ENCODE measurements around the gene KRI1. TPM values are rescaled to one million over a fixed set of nuclear protein-coding genes. Genes with fewer than 3 reads are reported as not detected.
A peak's percentile ranks its signal among the peaks of the same experiment; 100 is the strongest.

The KRI1 gene
- total and polyA plus RNA-seq, 10 donors, result 24.9 to 43.3 (median 31.7) TPM

- DNase-seq, result no peak
Measured at GRCh38 chr19:10508707-10509106, 57.1 kb downstream of the KRI1 start.

DNA sequence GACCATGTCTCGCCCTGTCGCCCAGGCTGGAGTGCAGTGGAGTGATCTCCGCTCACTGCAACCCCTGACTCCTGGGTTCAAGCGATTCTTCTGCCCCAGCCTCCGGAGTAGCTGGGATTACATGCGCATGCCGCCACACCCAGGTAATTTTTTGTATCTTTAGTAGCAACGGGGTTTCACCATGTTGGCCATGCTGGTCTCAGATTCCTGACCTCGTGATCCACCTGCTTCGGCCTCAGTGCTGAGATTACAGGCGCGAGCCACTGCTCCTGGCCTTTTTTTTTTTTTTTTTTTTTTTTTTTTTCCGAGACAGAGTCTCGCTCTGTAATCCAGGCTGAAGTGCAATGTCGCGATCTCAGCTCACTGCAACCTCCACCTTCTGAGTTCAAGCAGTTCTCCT is 57.8 kb downstream of the KRI1 start:
- Histone ChIP-seq H3K27ac (no peak overlapping the region), H3K36me3 (no peaks in the 10 kb centered on the region), H3K9me3 (no peaks in the 10 kb centered on the region), H3K4me1 (peaks cover 4 to 54% (median 22%) of the 10 kb centered on the region in 6 donors), H3K27me3 (replicated peaks in 1 of 7) (peaks cover 0 to 40% (median 12%) of the 10 kb centered on the region in 7 donors), H3K4me3 (no peak overlapping the region)
- DNase-seq, result no peak
- intact Hi-C loops (cut with DNase I; ENCODE audit: low total_unique reads), result no loop called here
- WGBS, 5 donors, result 91 to 96% (median 93%) methylated on average over 16 of the region's 16 CpGs
- TF ChIP-seq POLR2A (IDR thresholded peaks at IDR 0.05) (no peak), POLR2AphosphoS5 (IDR thresholded peaks at IDR 0.05) (no peak), CTCF (IDR thresholded peaks at IDR 0.05 in 8 of 11, conservative IDR thresholded peaks at IDR 0.05 in 3 of 11) (no peak)

More at GRCh38 chr19:10508707-10509106, 57.1 kb downstream of the KRI1 start:
- no peak for TF ChIP-seq POLR2A (IDR thresholded peaks at IDR 0.05)
- peak in 1 of 11 experiments; percentile 6 for TF ChIP-seq CTCF (IDR thresholded peaks at IDR 0.05 in 8 of 11, conservative IDR thresholded peaks at IDR 0.05 in 3 of 11)
- Histone ChIP-seq H3K27me3 (replicated peaks in 1 of 7) (peaks cover 0 to 47% (median 18%) of the 10 kb centered on the region in 7 donors), H3K36me3 (no peaks in the 10 kb centered on the region), H3K4me3 (no peak overlapping the region), H3K27ac (no peak overlapping the region), H3K4me1 (peaks cover 5 to 51% (median 17%) of the 10 kb centered on the region in 6 donors), H3K9me3 (no peaks in the 10 kb centered on the region)
- 58 to 68% (median 62%) methylated on average over 3 of the region's 3 CpGs for WGBS, 5 donors
- intact Hi-C loops (cut with DNase I; ENCODE audit: low total_unique reads), result no loop called here

GRCh38 chr19:10505583-10506229 is 60.1 kb downstream of the KRI1 start:
- H3K27me3 ChIP-seq (replicated peaks in 1 of 7), result peaks cover 0 to 17% (median 6%) of the 10 kb centered on the region in 7 donors
- H3K4me3 ChIP-seq, result no peak overlapping the region
- H3K4me1 ChIP-seq, result peaks cover 9 to 60% (median 36%) of the 10 kb centered on the region in 6 donors
- H3K36me3 ChIP-seq, result no peaks in the 10 kb centered on the region
- 26 to 31% (median 30%) methylated on average over 17 of the region's 17 CpGs for WGBS, 5 donors
- no peak overlapping the region for H3K27ac ChIP-seq
- TF ChIP-seq POLR2A (IDR thresholded peaks at IDR 0.05), result no peak
- TF ChIP-seq CTCF (IDR thresholded peaks at IDR 0.05 in 8 of 11, conservative IDR thresholded peaks at IDR 0.05 in 3 of 11), result peak; percentile 67 to 90 (median 81)
- intact Hi-C loops (cut with DNase I; ENCODE audit: low total_unique reads), result no loop called here
- DNase-seq, result peak; percentile 91
- H3K9me3 ChIP-seq, result no peaks in the 10 kb centered on the region

Small RNAs within 50 kb of the gene (microRNA-seq; reads per million reads assigned to microRNA genes)
- gene MIR1238, result 0 reads per million in 3 donors

Small RNAs within 50 kb of the gene (small RNA-seq; reads per million reads assigned to genes)
- gene MIR1238 (0 reads per million in 4 donors), gene RNU7-140P (0 reads per million in 4 donors)

Other genes with a start within 250 kb of the KRI1 start
- 10 to 100 TPM in 6 of 7 donors, 1 to 10 TPM in 1; 9.1 to 28.1 (median 11.2) TPM for gene FDX2, start 250.0 kb downstream of the KRI1 start, total RNA-seq
- gene FDX2, start 250.0 kb downstream of the KRI1 start, polyA plus RNA-seq, result 10 to 100 TPM; 16.1 to 27.9 (median 19.8) TPM
- 10 to 100 TPM; 33.1 to 45.1 (median 40.3) TPM for gene RAVER1, start 232.5 kb downstream of the KRI1 start, total RNA-seq
- gene RAVER1, start 232.5 kb downstream of the KRI1 start, polyA plus RNA-seq, result 10 to 100 TPM in 1 of 3 donors, 1 to 10 TPM in 2; 4.8 to 18.8 (median 5.8) TPM
- 100 to 1,000 TPM in 5 of 7 donors, 10 to 100 TPM in 2; 69.3 to 180 (median 107) TPM for gene ICAM3, start 226.4 kb downstream of the KRI1 start, total RNA-seq
- gene ICAM3, start 226.4 kb downstream of the KRI1 start, polyA plus RNA-seq, result 100 to 1,000 TPM; 111 to 119 (median 112) TPM
- gene TYK2, start 185.4 kb downstream of the KRI1 start, total RNA-seq, result 100 to 1,000 TPM; 208 to 299 (median 246) TPM
- 100 to 1,000 TPM; 159 to 422 (median 257) TPM for gene TYK2, start 185.4 kb downstream of the KRI1 start, polyA plus RNA-seq
- gene CDC37, start 162.5 kb downstream of the KRI1 start, total RNA-seq, result 100 to 1,000 TPM; 131 to 186 (median 150) TPM
- gene CDC37, start 162.5 kb downstream of the KRI1 start, polyA plus RNA-seq, result 100 to 1,000 TPM; 142 to 387 (median 251) TPM
- 10 to 100 TPM; 12.0 to 17.3 (median 13.3) TPM for gene PDE4A, start 145.5 kb downstream of the KRI1 start, total RNA-seq
- 1 to 10 TPM; 2.1 to 4.4 (median 3.2) TPM for gene PDE4A, start 145.5 kb downstream of the KRI1 start, polyA plus RNA-seq
- 10 to 100 TPM; 41.2 to 59.5 (median 46.3) TPM for gene KEAP1, start 62.7 kb downstream of the KRI1 start, total RNA-seq
- 10 to 100 TPM; 33.3 to 46.9 (median 34.2) TPM for gene KEAP1, start 62.7 kb downstream of the KRI1 start, polyA plus RNA-seq
- 10 to 100 TPM in 3 of 7 donors, 1 to 10 TPM in 4; 4.0 to 21.2 (median 9.2) TPM for gene S1PR5, start 48.6 kb downstream of the KRI1 start, total RNA-seq
- gene S1PR5, start 48.6 kb downstream of the KRI1 start, polyA plus RNA-seq, result 1 to 10 TPM in 2 of 3 donors, under 1 TPM in 1; 0.52 to 2.1 (median 1.2) TPM
- gene ATG4D, start 22.1 kb downstream of the KRI1 start, total RNA-seq, result 10 to 100 TPM; 18.2 to 40.5 (median 31.5) TPM
- gene ATG4D, start 22.1 kb downstream of the KRI1 start, polyA plus RNA-seq, result 10 to 100 TPM; 18.7 to 36.0 (median 33.8) TPM
- gene CDKN2D, start 3.0 kb upstream of the KRI1 start, total RNA-seq, result 10 to 100 TPM; 24.7 to 69.6 (median 44.5) TPM
- 10 to 100 TPM; 30.0 to 35.4 (median 33.5) TPM for gene CDKN2D, start 3.0 kb upstream of the KRI1 start, polyA plus RNA-seq
- 1 to 10 TPM in 3 of 7 donors, under 1 TPM in 3, not detected in 1; 0.65 to 2.1 (median 0.93) TPM for gene AP1M2, start 21.3 kb upstream of the KRI1 start, total RNA-seq
- gene AP1M2, start 21.3 kb upstream of the KRI1 start, polyA plus RNA-seq, result under 1 TPM; 0.09 to 0.83 (median 0.74) TPM
- gene SLC44A2, start 59.5 kb upstream of the KRI1 start, total RNA-seq, result 100 to 1,000 TPM; 199 to 358 (median 274) TPM
- 100 to 1,000 TPM; 108 to 128 (median 125) TPM for gene SLC44A2, start 59.5 kb upstream of the KRI1 start, polyA plus RNA-seq
- gene ILF3, start 88.3 kb upstream of the KRI1 start, total RNA-seq, result 100 to 1,000 TPM; 150 to 264 (median 221) TPM
- gene ILF3, start 88.3 kb upstream of the KRI1 start, polyA plus RNA-seq, result 100 to 1,000 TPM in 2 of 3 donors, 10 to 100 TPM in 1; 82.9 to 152 (median 143) TPM
- gene QTRT1, start 135.4 kb upstream of the KRI1 start, total RNA-seq, result 10 to 100 TPM; 20.6 to 49.4 (median 33.6) TPM
- 100 to 1,000 TPM in 2 of 3 donors, 10 to 100 TPM in 1; 65.3 to 114 (median 111) TPM for gene QTRT1, start 135.4 kb upstream of the KRI1 start, polyA plus RNA-seq
- gene DNM2, start 152.1 kb upstream of the KRI1 start, total RNA-seq, result 100 to 1,000 TPM; 175 to 298 (median 197) TPM
- 100 to 1,000 TPM in 1 of 3 donors, 10 to 100 TPM in 2; 57.1 to 104 (median 89.0) TPM for gene DNM2, start 152.1 kb upstream of the KRI1 start, polyA plus RNA-seq